K562 (cell line): Measurements from ENCODE around the gene OPA3. TPM values are rescaled to one million over a fixed set of nuclear protein-coding genes. Genes with fewer than 3 reads are reported as not detected.
A peak's percentile ranks its signal among the peaks of the same experiment; 100 is the strongest.

Experiments
- ATAC-seq: fragments of 200-7000 bp; cut with Tn5 transposase; 3 replicates; pipeline ENCODE4 v1.9.1; 2020; ENCODE audit warnings: moderate library complexity
- BruUV-seq: library from RNA; stranded (reverse); fragments of 400-500 nt; replicated peaks from 2 replicates; lab custom pipeline; 2021; lab: Mats Ljungman, UMichigan
- CTCF ChIA-PET: fragments of 300-600 bp; formaldehyde crosslinking; extraction: SDS; loops from one replicate; lab custom pipeline; 2021; ENCODE audit warnings: low intra/inter-chr PET ratio; lab: Yijun Ruan, JAX
- POLR2A ChIA-PET: fragments of 300-600, 350-650 bp; sonication (Branson Sonifier 250); formaldehyde crosslinking; extraction: SDS; loops from one replicate; lab custom pipeline; 2021; ENCODE audit warnings: antibody characterized with exemption, inconsistent platforms; lab: Yijun Ruan, JAX
- DNase-seq, 4 experiments: peaks; one replicate each; pipeline versions ENCODE4 v3.0.0 to v3.0.0-alpha.2; 2011 to 2018; ENCODE audit warnings: low spot score in 3 of 4, mixed read lengths in 3 of 4; ENCODE audit errors: extremely low read depth in 1 of 4
- FAIRE-seq: peaks from 2 replicates; lab custom pipeline; 2011; peaks lifted over from hg19 to GRCh38; lab: Jason Lieb, UNC
- H2AFZ ChIP-seq: 2 replicates; pipeline ENCODE4 v1.6.0; 2011; ENCODE audit warnings: low read depth, low read length, control low read depth, inconsistent platforms
- H3K27ac ChIP-seq: fragments of 200-600 bp; 3 replicates; pipeline ENCODE4 v1.8.0; 2011; ENCODE audit warnings: low read depth, mild to moderate bottlenecking, control low read depth, inconsistent platforms, low read length, moderate library complexity, mixed read lengths; ENCODE audit errors: extremely low read depth
- H3K27me3 ChIP-seq, 2 experiments: fragments of 300-600 bp in 1 of 2; 2 replicates in 1 of 2; 3 replicates in 1 of 2; pipeline versions ENCODE4 v1.6.0 to v1.8.0; 2011; ENCODE audit warnings: inconsistent platforms in 2 of 2, low read length in 2 of 2, mild to moderate bottlenecking in 1 of 2, mixed read lengths in 1 of 2, moderate library complexity in 1 of 2; ENCODE audit not compliant: control insufficient read depth in 2 of 2, insufficient read depth in 2 of 2
- H3K36me3 ChIP-seq: fragments of 300-600 bp; 3 replicates; pipeline ENCODE4 v1.8.0; 2011; ENCODE audit warnings: mild to moderate bottlenecking, low read length, inconsistent platforms; ENCODE audit not compliant: control insufficient read depth, insufficient read depth
- H3K4me1 ChIP-seq, 2 experiments: fragments of 200-600 bp in 1 of 2; replicated peaks in 1 of 2; 2 replicates in 1 of 2; 3 replicates in 1 of 2; pipeline versions ENCODE4 v1.5.1 to v1.8.0; 2011; ENCODE audit warnings: inconsistent platforms in 2 of 2, low read length in 2 of 2, mild to moderate bottlenecking in 1 of 2, mixed read lengths in 1 of 2, moderate library complexity in 1 of 2; ENCODE audit not compliant: control insufficient read depth in 2 of 2, insufficient read depth in 2 of 2
- H3K4me2 ChIP-seq: 2 replicates; pipeline ENCODE4 v1.6.1; 2011; ENCODE audit warnings: low read length, control low read depth, inconsistent platforms, mixed read lengths; ENCODE audit not compliant: insufficient read depth
- H3K4me3 ChIP-seq: fragments of 200-600 bp; sonication (generic), shearing (Covaris generic); 2 replicates; pipeline ENCODE4 v1.5.1; 2016; ENCODE audit warnings: control low read depth, inconsistent platforms
- H3K79me2 ChIP-seq: fragments of 200-600 bp; 3 replicates; pipeline ENCODE4 v1.8.0; 2011; ENCODE audit warnings: low read length, inconsistent platforms; ENCODE audit not compliant: control insufficient read depth, insufficient read depth
- H3K9ac ChIP-seq, 2 experiments: 2 replicates each; pipeline versions ENCODE4 v1.6.0 to v1.6.1; 2011; ENCODE audit warnings: low read depth in 2 of 2, low read length in 2 of 2, control low read depth in 1 of 2, inconsistent platforms in 1 of 2, mild to moderate bottlenecking in 1 of 2, mixed read lengths in 1 of 2; ENCODE audit not compliant: insufficient read depth in 1 of 2
- H3K9me1 ChIP-seq: one replicate; pipeline ENCODE4 v1.6.0; 2011; ENCODE audit warnings: inconsistent platforms, mild to moderate bottlenecking, low read length, moderate library complexity; ENCODE audit not compliant: control insufficient read depth, insufficient read depth
- H3K9me3 ChIP-seq: replicated peaks from 2 replicates; pipeline ENCODE4 v1.5.1; 2011; ENCODE audit warnings: low read depth, low read length, inconsistent platforms; ENCODE audit not compliant: control insufficient read depth, insufficient read depth
- H4K20me1 ChIP-seq: replicated peaks from 2 replicates; pipeline ENCODE4 v1.6.1; 2011; ENCODE audit warnings: low read length, inconsistent platforms, mixed read lengths; ENCODE audit not compliant: control insufficient read depth, insufficient read depth
- CBFA2T2 ChIP-seq: fragments of 450-650 bp; conservative IDR thresholded peaks from 2 replicates; pipeline ENCODE4 v1.6.1; 2017; ENCODE audit warnings: mild to moderate bottlenecking
- CTCF ChIP-seq, 3 experiments: IDR thresholded peaks in 2 of 3; conservative IDR thresholded peaks in 1 of 3; 2 replicates each; pipeline ENCODE4 v1.5.1; 2011 to 2012; ENCODE audit warnings: low read length in 3 of 3, mild to moderate bottlenecking in 3 of 3, control low read depth in 2 of 3, improper control_type of control experiment in 1 of 3, inconsistent platforms in 1 of 3, low read depth in 1 of 3, mixed read lengths in 1 of 3, moderate library complexity in 1 of 3; ENCODE audit not compliant: insufficient read depth in 2 of 3
- FIP1L1 ChIP-seq: fragments of 200-400 bp; formaldehyde crosslinking; IDR thresholded peaks from 2 replicates; pipeline ENCODE4 v1.6.1; 2018; ENCODE audit warnings: mild to moderate bottlenecking, low read depth, low read length; ENCODE audit not compliant: poor library complexity, severe bottlenecking
- FOXP4 ChIP-seq: sonication (generic); formaldehyde crosslinking; IDR thresholded peaks from 2 replicates; pipeline ENCODE4 v1.8.0; 2022; ENCODE audit warnings: mild to moderate bottlenecking, missing genetic modification reagents, borderline replicate concordance
- HNRNPK ChIP-seq: fragments of 200-400 bp; formaldehyde crosslinking; IDR thresholded peaks from one replicate; pipeline ENCODE4 v1.6.1; 2018; ENCODE audit warnings: mild to moderate bottlenecking, low read depth, low read length; ENCODE audit not compliant: poor library complexity, severe bottlenecking
- MLX ChIP-seq, 2 experiments: fragments of 450-650 bp in 1 of 2; sonication (generic) in 1 of 2; formaldehyde crosslinking; conservative IDR thresholded peaks; 2 replicates each; pipeline versions ENCODE4 v1.4.0 to v1.8.1; 2020 to 2022; ENCODE audit warnings: mild to moderate bottlenecking in 1 of 2, missing genetic modification reagents in 1 of 2
- NFIX ChIP-seq: fragments of 250-450 bp; sonication (Bioruptor Pico); IDR thresholded peaks from 2 replicates; pipeline ENCODE4 v1.4.0; 2020; ENCODE audit warnings: low read depth, mild to moderate bottlenecking, moderate library complexity
- POLR2AphosphoS5 ChIP-seq: IDR thresholded peaks from 2 replicates; pipeline ENCODE4 v1.6.1; 2011; ENCODE audit warnings: mild to moderate bottlenecking, low read depth, low read length, moderate library complexity; ENCODE audit not compliant: control insufficient read depth, insufficient read depth
- ZNF311 ChIP-seq: fragments of 250-450 bp; sonication (Bioruptor Pico); IDR thresholded peaks from 2 replicates; pipeline ENCODE4 v1.4.0; 2020; ENCODE audit warnings: mild to moderate bottlenecking, moderate library complexity
- ZNF398 ChIP-seq: fragments of 250-450 bp; sonication (Bioruptor Pico); IDR thresholded peaks from 2 replicates; pipeline ENCODE4 v1.8.0; 2021; ENCODE audit warnings: moderate library complexity, mild to moderate bottlenecking, inconsistent platforms
- ZNF431 ChIP-seq: sonication (generic); formaldehyde crosslinking; IDR thresholded peaks from 2 replicates; pipeline ENCODE4 v1.8.0; 2022; ENCODE audit warnings: mild to moderate bottlenecking, missing genetic modification reagents
- ZNF830 ChIP-seq: fragments of 250-450 bp; sonication (Bioruptor Pico); IDR thresholded peaks from 2 replicates; pipeline ENCODE4 v1.5.0; 2021; ENCODE audit warnings: mild to moderate bottlenecking
- WGBS: fragments of 100-300 bp; shearing (Covaris generic); methylation state at CpG from one replicate; pipeline ENCODE4 v1.1.6; 2016; ENCODE audit warnings: low coverage, mixed read lengths; ENCODE audit not compliant: insufficient coverage; ENCODE audit errors: missing lambda C conversion rate; 5-methylcytosine and 5-hydroxymethylcytosine counted together
- in situ Hi-C: fragments of 300-500 bp; cut with MboI; formaldehyde crosslinking; loops from 4 replicates; pipeline ENCODE4 v1.15.0; 2018; ENCODE audit warnings: inconsistent platforms, mixed read lengths
- intact Hi-C: fragments of 100-400 bp; cut with micrococcal nuclease; formaldehyde crosslinking; loops from 2 replicates; pipeline ENCODE4 v1.14.2; 2022
- polyA plus RNA-seq, 8 experiments: library from polyadenylated mRNA; depleted of rRNA in 4 of 8; stranded (reverse) in 5 of 8; unstranded in 3 of 8; fragments of >200 nt; fragmentation: Nextera tagmentation in 2 of 8; fragmentation: Illumina TruSeq in 1 of 8; extraction: Ambion mirVana in 2 of 8; extraction: Trizol in 1 of 8; gene quantifications; 2 replicates each; pipeline versions ENCODE4 v1.2.1 to v1.2.3, GENCODE V29; 2011 to 2014; ENCODE audit warnings: inconsistent platforms in 1 of 8, missing spikeins in 1 of 8
- total RNA-seq, 7 experiments: library from RNA; depleted of rRNA in 6 of 7; stranded (reverse); fragments of >200 nt in 6 of 7; fragmentation: Illumina TruSeq in 2 of 7; extraction: Trizol in 2 of 7; gene quantifications; 2 replicates each; pipeline versions ENCODE4 v1.2.1 to v1.2.3, GENCODE V29; 2011 to 2021; ENCODE audit warnings: low replicate concordance in 1 of 7

Gene OPA3
- total and polyA plus RNA-seq, 9 of the 15 experiments (the other 6 are each of a cell fraction or from before 2014, with no cell fraction given) = 1.4 to 18.8 (median 9.0) TPM

GRCh38 chr19:45528744-45529419, 55.7 kb downstream of the OPA3 start:
- Histone ChIP-seq H3K9me1 (peaks cover 5% of the 10 kb centered on the region), H3K9me3 (peaks cover 1% of the 10 kb centered on the region; the same call in 1 of the 2 replicates), H3K27me3 (no peaks in the 10 kb centered on the region), H4K20me1 (peaks cover 5% of the 10 kb centered on the region), H3K79me2 (no peaks in the 10 kb centered on the region), H3K27ac (no peak overlapping the region), H3K9ac (no peak overlapping the region; a peak in 1 of 4 replicates), H3K4me2 (no peak overlapping the region; the same call in 1 of the 2 replicates), H3K36me3 (peaks cover 45% of the 10 kb centered on the region), H3K4me1 (peaks cover 3 to 21% of the 10 kb centered on the region in 2 experiments; a peak in 3 of 5 replicates), H2AFZ (no peak overlapping the region), H3K4me3 (no peak overlapping the region)
- DNase-seq (peak; percentile 73 to 85 (median 79)), ATAC-seq (peak; percentile 67), FAIRE-seq (peak; percentile 15)
- 86% methylated on average over 39 of the region's 49 CpGs for WGBS
- in situ Hi-C loops (no loop called here), intact Hi-C loops (no loop called here)
- ChIA-PET CTCF (no interaction called here), POLR2A (interaction anchor here (0.6 to 1.8 kb wide), 6 partner anchors 11 to 908 kb away, joined by 3 to 8 read pairs (median 3); no protein-coding TSS in a partner anchor)
- no TSS peak for BruUV-seq
- TF ChIP-seq ZNF830 = no peak
- TF ChIP-seq ZNF398 (CRISPR knock-in tag) = no peak
- TF ChIP-seq HNRNPK = no peak
- TF ChIP-seq ZNF311 (CRISPR knock-in tag) = no peak
- TF ChIP-seq MLX (CRISPR knock-in tag; conservative IDR thresholded peaks at IDR 0.05) = no peak
- TF ChIP-seq POLR2AphosphoS5 = peak; percentile 34; the same call in 1 of the 2 replicates
- 0 out of 2 replicates have a peak, but pooled peaks have one; percentile 58 for TF ChIP-seq FOXP4 (CRISPR knock-in tag)
- TF ChIP-seq FIP1L1 = peak; percentile 77
- TF ChIP-seq CBFA2T2 = no peak
- TF ChIP-seq ZNF431 (CRISPR knock-in tag) = no peak
- no peak for TF ChIP-seq NFIX (CRISPR knock-in tag)
- TF ChIP-seq CTCF (IDR thresholded peaks at IDR 0.05 in 2 of 3, conservative IDR thresholded peaks at IDR 0.05 in 1 of 3; ENCODE audit: insufficient read depth in 2 of 3, low read depth in 1 of 3, low read length in 3 of 3) = 0 out of 6 replicates have a peak, but pooled peaks of 1 of the 3 experiments have one; percentile 16
